Activated CD4-positive, alpha-beta memory T cell treated with anti-CD3 and anti-CD28 coated beads, Interleukin-2, amount 10 ng/mL, durations not matched to agents 7 days and 5 days (primary cell): ENCODE results near the gene GPRC5A. TPM values are rescaled to one million over a fixed set of nuclear protein-coding genes. Genes with fewer than 3 reads are reported as not detected.
"Not testable (repeated sequence)": the region's sequence is repeated elsewhere in the genome, so short reads cannot be mapped to it uniquely, and the experiment has no call there.

Experiments used
- CTCF ChIA-PET: fragments of 350-600 bp; sonication (Branson Sonifier 250); formaldehyde crosslinking; loops from one replicate; lab custom pipeline; 2021; ENCODE audit warnings: antibody characterized with exemption, inconsistent platforms; lab: Charles Lee
- POLR2A ChIA-PET: fragments of 350-600 bp; sonication (Branson Sonifier 250); formaldehyde crosslinking; loops from one replicate; lab custom pipeline; 2021; ENCODE audit warnings: antibody characterized with exemption; lab: Charles Lee
- DNase-seq: peaks from one replicate; pipeline ENCODE4 v3.0.0-alpha.2; 2020
- H3K27ac Mint-ChIP-seq: one replicate; pipeline ENCODE4 v1.8.0; 2021; ENCODE audit warnings: mild to moderate bottlenecking, mixed read lengths
- H3K27me3 Mint-ChIP-seq: one replicate; pipeline ENCODE4 v1.8.0; 2021; ENCODE audit warnings: mixed read lengths
- H3K36me3 Mint-ChIP-seq: one replicate; pipeline ENCODE4 v1.8.0; 2021; ENCODE audit warnings: low read depth, mixed read lengths
- H3K4me1 Mint-ChIP-seq: one replicate; pipeline ENCODE4 v1.8.0; 2021; ENCODE audit warnings: mixed read lengths
- H3K4me3 Mint-ChIP-seq: one replicate; pipeline ENCODE4 v1.8.0; 2021; ENCODE audit warnings: mild to moderate bottlenecking, mixed read lengths
- H3K9me3 Mint-ChIP-seq: one replicate; pipeline ENCODE4 v1.8.0; 2021; ENCODE audit warnings: mixed read lengths
- total RNA-seq, 2 experiments: library from RNA; stranded (reverse); gene quantifications; one replicate each; pipeline ENCODE4 v1.2.3, GENCODE V29; 2021

Gene GPRC5A, protein sequence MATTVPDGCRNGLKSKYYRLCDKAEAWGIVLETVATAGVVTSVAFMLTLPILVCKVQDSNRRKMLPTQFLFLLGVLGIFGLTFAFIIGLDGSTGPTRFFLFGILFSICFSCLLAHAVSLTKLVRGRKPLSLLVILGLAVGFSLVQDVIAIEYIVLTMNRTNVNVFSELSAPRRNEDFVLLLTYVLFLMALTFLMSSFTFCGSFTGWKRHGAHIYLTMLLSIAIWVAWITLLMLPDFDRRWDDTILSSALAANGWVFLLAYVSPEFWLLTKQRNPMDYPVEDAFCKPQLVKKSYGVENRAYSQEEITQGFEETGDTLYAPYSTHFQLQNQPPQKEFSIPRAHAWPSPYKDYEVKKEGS
- under 1 TPM; 0.03 to 0.05 TPM for total RNA-seq

- H3K4me3 Mint-ChIP-seq, result peak within 1 kb of the TSS; percentile 66
- H3K9me3 Mint-ChIP-seq, result no peaks in the 10 kb centered on the region
- H3K27ac Mint-ChIP-seq, result no peak within 1 kb of the TSS
- peak; percentile 29 for DNase-seq
- no peaks in the 10 kb centered on the region for H3K36me3 Mint-ChIP-seq
- H3K27me3 Mint-ChIP-seq, result peaks cover 57% of the 10 kb centered on the region
- ChIA-PET POLR2A (interaction anchor here (0.7 kb wide), 1 partner anchor 10 kb away, joined by 3 read pairs; no protein-coding TSS in a partner anchor), CTCF (interaction anchor here (0.7 to 2.0 kb wide), 10 partner anchors 8 to 364 kb away, joined by 3 to 10 read pairs (median 4); no protein-coding TSS in a partner anchor)
- H3K4me1 Mint-ChIP-seq, result peaks cover 13% of the 10 kb centered on the region
Measured at GRCh38 chr12:12891080-12891880, at the start of gene GPRC5A. Gene GPRC5A, plus strand, starts transcription at chr12:12891562. Its CDS starts 16,688 bp downstream, at chr12:12908250.

DNA sequence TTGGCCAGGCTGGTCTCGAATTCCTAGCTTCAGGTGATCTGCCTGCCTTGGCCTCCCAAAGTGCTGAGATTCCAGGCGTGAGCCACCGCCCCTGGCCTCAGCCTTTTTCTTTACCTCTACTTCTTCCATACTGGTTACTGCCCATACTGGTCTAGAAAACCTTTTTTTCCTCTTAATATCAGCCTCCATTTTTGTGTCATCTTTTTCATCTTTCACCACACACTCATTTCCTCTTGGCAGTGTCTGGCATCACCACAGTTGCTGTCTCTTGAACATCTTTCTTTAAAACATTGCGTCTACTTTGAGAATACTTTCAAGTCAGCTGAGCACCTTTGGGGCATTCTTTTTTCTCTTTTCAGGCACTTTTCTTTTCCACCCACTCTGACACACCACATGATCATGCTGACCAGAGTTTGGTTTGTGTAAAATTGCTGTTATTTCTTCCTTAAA, 45.5 kb upstream of the GPRC5A start:
- Mint-ChIP-seq H3K27me3 (no peaks in the 10 kb centered on the region), H3K4me1 (peaks cover 18% of the 10 kb centered on the region), H3K36me3 (peaks cover 5% of the 10 kb centered on the region), H3K4me3 (no peak overlapping the region), H3K27ac (no peak overlapping the region), H3K9me3 (no peaks in the 10 kb centered on the region)
- DNase-seq, result no peak
- POLR2A ChIA-PET, result interaction anchor here (1.0 to 1.4 kb wide), 2 partner anchors 9 to 32 kb away, joined by 3 read pairs; no protein-coding TSS in a partner anchor
- CTCF ChIA-PET, result interaction anchor here (1.1 to 1.9 kb wide), 2 partner anchors 8 to 58 kb away, joined by 3 to 5 read pairs; no protein-coding TSS in a partner anchor

DNA sequence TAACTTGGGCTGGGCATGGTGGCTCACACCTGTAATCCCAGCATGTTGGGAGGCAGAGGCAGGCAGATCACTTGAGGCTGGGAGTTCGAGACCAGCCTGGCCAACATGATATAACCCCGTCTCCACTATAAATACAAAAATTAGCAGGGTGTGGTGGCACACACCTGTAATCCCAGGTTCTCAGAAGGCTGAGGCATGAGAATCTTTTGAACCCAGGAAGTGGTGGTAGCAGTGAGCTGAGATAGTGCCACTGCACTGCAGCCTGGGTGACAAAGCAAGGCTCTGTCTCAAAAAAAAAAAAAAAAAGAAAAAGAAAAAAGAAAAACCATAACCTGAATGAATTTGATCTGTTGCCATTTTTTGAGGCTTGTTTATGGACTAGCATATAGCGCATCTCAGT, 44.6 kb upstream of the GPRC5A start:
- H3K4me3 Mint-ChIP-seq, H3K27me3 Mint-ChIP-seq, H3K9me3 Mint-ChIP-seq, POLR2A ChIA-PET: not testable (repeated sequence)
- Mint-ChIP-seq H3K4me1 (peaks cover 18% of the 10 kb centered on the region), H3K27ac (peak overlapping the region; percentile 49), H3K36me3 (peaks cover 11% of the 10 kb centered on the region)
- CTCF ChIA-PET, result interaction anchor here (1.6 to 1.9 kb wide), 2 partner anchors 9 to 10 kb away, joined by 4 to 5 read pairs; no protein-coding TSS in a partner anchor
- DNase-seq, result peak; percentile 39

DNA sequence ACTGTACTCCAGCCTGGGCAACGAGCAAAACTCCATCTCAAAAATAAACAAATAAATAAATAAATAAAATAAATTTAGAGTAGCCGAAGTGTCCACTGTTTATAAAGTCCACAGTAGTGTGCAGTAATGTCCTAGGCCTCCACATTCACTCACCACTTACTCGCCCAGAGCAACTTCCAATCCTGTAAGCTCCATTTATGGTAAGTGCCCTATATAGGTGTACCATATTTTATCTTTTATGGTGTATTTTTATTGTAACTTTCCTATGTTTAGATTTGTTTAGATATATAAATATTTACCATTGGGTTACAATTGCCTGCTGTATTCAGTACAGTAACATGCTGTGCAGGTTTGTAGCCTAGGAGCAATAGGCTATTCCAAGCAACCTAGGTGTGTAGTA, 37.9 kb upstream of the GPRC5A start:
- Mint-ChIP-seq H3K4me3 (no peak overlapping the region), H3K27me3 (no peaks in the 10 kb centered on the region), H3K36me3 (peaks cover 11% of the 10 kb centered on the region), H3K4me1 (no peaks in the 10 kb centered on the region), H3K27ac (no peak overlapping the region), H3K9me3 (peaks cover 2% of the 10 kb centered on the region)
- no peak for DNase-seq
- POLR2A ChIA-PET, result interaction anchor here (0.6 kb wide), 1 partner anchor 46 kb away, joined by 3 read pairs; no protein-coding TSS in a partner anchor
- CTCF ChIA-PET, result interaction anchor here (0.9 to 1.9 kb wide), 3 partner anchors 16 to 28 kb away, joined by 3 to 6 read pairs (median 5); no protein-coding TSS in a partner anchor

- ChIA-PET POLR2A (interaction anchor here (0.6 kb wide), 1 partner anchor 130 kb away, joined by 4 read pairs; no protein-coding TSS in a partner anchor), CTCF (interaction anchor here (1.5 kb wide), 1 partner anchor 23 kb away, joined by 3 read pairs; no protein-coding TSS in a partner anchor)
- no peaks in the 10 kb centered on the region for H3K27me3 Mint-ChIP-seq
Measured at GRCh38 chr12:12859690-12860089, 31.7 kb upstream of the GPRC5A start.

GRCh38 chr12:12864243-12864642, 27.1 kb upstream of the GPRC5A start:
- DNase-seq, result no peak
- no peaks in the 10 kb centered on the region for H3K27me3 Mint-ChIP-seq
- H3K4me1 Mint-ChIP-seq, result no peaks in the 10 kb centered on the region
- peaks cover 2% of the 10 kb centered on the region for H3K36me3 Mint-ChIP-seq
- H3K27ac Mint-ChIP-seq, result no peak overlapping the region
- POLR2A ChIA-PET, result no interaction called here
- no peaks in the 10 kb centered on the region for H3K9me3 Mint-ChIP-seq
- H3K4me3 Mint-ChIP-seq, result no peak overlapping the region
- CTCF ChIA-PET, result no interaction called here

More at GRCh38 chr12:12859690-12860089, 31.7 kb upstream of the GPRC5A start:
- peaks cover 2% of the 10 kb centered on the region for H3K36me3 Mint-ChIP-seq
- H3K9me3 Mint-ChIP-seq, result no peaks in the 10 kb centered on the region
- H3K4me3 Mint-ChIP-seq, result no peak overlapping the region
- no peak for DNase-seq
- no peak overlapping the region for H3K27ac Mint-ChIP-seq
- H3K4me1 Mint-ChIP-seq, result no peaks in the 10 kb centered on the region

GRCh38 chr12:12868477-12869235, 22.7 kb upstream of the GPRC5A start:
- no peaks in the 10 kb centered on the region for H3K36me3 Mint-ChIP-seq
- H3K27me3 Mint-ChIP-seq, result no peaks in the 10 kb centered on the region
- H3K9me3 Mint-ChIP-seq, result no peaks in the 10 kb centered on the region
- H3K4me3 Mint-ChIP-seq, result no peak overlapping the region
- ChIA-PET CTCF (interaction anchor here (0.9 kb wide), 1 partner anchor 32 kb away, joined by 4 read pairs; no protein-coding TSS in a partner anchor), POLR2A (no interaction called here)
- no peak overlapping the region for H3K27ac Mint-ChIP-seq
- no peak for DNase-seq
- H3K4me1 Mint-ChIP-seq, result no peaks in the 10 kb centered on the region

DNA sequence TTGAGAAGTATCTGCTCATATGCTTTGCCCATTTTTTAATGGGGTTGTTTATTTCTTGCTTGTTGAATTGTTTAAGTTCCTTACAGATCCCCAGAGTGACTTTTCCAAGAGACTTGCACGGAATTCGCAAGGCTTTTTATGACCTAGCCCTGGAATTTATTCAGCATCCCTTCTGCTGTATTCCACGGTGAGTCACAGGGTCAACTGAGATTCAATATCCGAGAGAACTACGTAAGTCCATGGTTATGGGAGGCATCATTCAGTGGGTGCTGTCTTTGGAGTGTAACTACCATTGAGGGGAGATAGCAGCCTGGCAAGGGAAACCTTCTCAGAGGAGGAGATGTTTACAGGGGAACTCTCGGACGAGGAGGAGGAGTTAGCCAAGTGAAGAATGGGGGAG, 20.9 kb upstream of the GPRC5A start:
- Mint-ChIP-seq H3K36me3 (no peaks in the 10 kb centered on the region), H3K4me3 (no peak overlapping the region), H3K4me1 (no peaks in the 10 kb centered on the region), H3K27ac (no peak overlapping the region), H3K9me3 (no peaks in the 10 kb centered on the region), H3K27me3 (no peaks in the 10 kb centered on the region)
- DNase-seq, result no peak
- CTCF ChIA-PET, result no interaction called here
- POLR2A ChIA-PET, result no interaction called here

GRCh38 chr12:12871587-12872138, 19.7 kb upstream of the GPRC5A start:
- H3K27me3 Mint-ChIP-seq, result no peaks in the 10 kb centered on the region
- POLR2A ChIA-PET, result no interaction called here
- no peak for DNase-seq
- no peak overlapping the region for H3K27ac Mint-ChIP-seq
- H3K9me3 Mint-ChIP-seq, result no peaks in the 10 kb centered on the region
- no peaks in the 10 kb centered on the region for H3K4me1 Mint-ChIP-seq
- no peak overlapping the region for H3K4me3 Mint-ChIP-seq
- H3K36me3 Mint-ChIP-seq, result no peaks in the 10 kb centered on the region
- CTCF ChIA-PET, result interaction anchor here (1.4 kb wide), 1 partner anchor 33 kb away, joined by 3 read pairs; no protein-coding TSS in a partner anchor

DNA sequence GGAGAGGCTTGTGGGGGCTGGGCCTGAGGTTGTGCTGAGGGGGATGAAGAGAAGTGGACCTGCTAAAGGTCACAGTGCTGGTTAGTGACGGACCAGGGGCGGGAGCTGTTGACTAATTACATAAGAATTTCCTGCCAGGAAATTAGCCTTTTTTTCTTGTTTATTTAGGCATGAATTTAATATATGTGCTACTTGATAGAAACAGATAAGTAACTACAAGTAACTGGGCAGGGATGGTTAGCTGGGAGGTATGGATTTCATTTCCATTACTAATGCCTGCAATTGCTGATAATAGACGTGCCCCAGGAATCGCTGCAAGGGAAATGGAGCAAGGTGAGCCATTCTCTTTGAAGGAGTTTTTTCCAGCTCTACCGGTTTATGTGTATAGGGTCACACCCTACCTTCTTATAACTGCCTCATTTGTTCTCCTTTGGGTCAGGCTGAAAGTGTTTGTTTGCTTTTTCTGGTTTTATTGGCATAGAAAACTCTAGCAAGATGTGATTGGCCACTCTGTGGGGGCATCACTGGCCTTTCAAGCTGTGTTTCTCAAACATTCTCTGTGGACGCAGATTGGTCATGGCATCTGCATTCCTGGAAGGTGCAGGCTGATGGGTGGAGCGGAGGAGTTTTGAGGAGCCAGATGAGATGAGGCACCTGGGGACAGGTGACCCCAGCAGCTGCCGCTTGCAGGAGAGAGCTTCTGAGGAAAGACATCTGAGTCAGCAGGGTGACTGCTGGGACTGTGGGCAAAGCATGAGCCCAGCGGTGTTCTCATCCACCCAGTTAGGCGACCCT, 19.0 kb upstream of the GPRC5A start:
- Mint-ChIP-seq H3K9me3 (no peaks in the 10 kb centered on the region), H3K27me3 (no peaks in the 10 kb centered on the region), H3K4me3 (no peak overlapping the region), H3K36me3 (no peaks in the 10 kb centered on the region), H3K4me1 (no peaks in the 10 kb centered on the region), H3K27ac (no peak overlapping the region)
- ChIA-PET POLR2A (interaction anchor here (0.7 kb wide), 2 partner anchors 10 to 27 kb away, joined by 3 read pairs; no protein-coding TSS in a partner anchor), CTCF (interaction anchor here (0.6 to 1.4 kb wide), 2 partner anchors 24 to 34 kb away, joined by 3 read pairs; no protein-coding TSS in a partner anchor)
- DNase-seq, result no peak

GRCh38 chr12:12872934-12873275, 18.5 kb upstream of the GPRC5A start:
- no peaks in the 10 kb centered on the region for H3K36me3 Mint-ChIP-seq
- H3K27me3 Mint-ChIP-seq, result no peaks in the 10 kb centered on the region
- no peak for DNase-seq
- H3K4me3 Mint-ChIP-seq, result no peak overlapping the region
- H3K4me1 Mint-ChIP-seq, result no peaks in the 10 kb centered on the region
- ChIA-PET CTCF (interaction anchor here (0.6 to 1.4 kb wide), 2 partner anchors 23 to 35 kb away, joined by 3 read pairs; no protein-coding TSS in a partner anchor), POLR2A (interaction anchor here (0.7 kb wide), 1 partner anchor 28 kb away, joined by 3 read pairs; no protein-coding TSS in a partner anchor)
- H3K9me3 Mint-ChIP-seq, result no peaks in the 10 kb centered on the region
- H3K27ac Mint-ChIP-seq, result no peak overlapping the region
